ENCODE measurements around the gene PTPRN2. TPM values are rescaled to one million over a fixed set of nuclear protein-coding genes. Genes with fewer than 3 reads are reported as not detected.
"Not testable (repeated sequence)": the region's sequence is repeated elsewhere in the genome, so short reads cannot be mapped to it uniquely, and the experiment has no call there.

Gene PTPRN2
- total RNA-seq, 1 experiment from 2014 or later = 1.7 TPM

DNA sequence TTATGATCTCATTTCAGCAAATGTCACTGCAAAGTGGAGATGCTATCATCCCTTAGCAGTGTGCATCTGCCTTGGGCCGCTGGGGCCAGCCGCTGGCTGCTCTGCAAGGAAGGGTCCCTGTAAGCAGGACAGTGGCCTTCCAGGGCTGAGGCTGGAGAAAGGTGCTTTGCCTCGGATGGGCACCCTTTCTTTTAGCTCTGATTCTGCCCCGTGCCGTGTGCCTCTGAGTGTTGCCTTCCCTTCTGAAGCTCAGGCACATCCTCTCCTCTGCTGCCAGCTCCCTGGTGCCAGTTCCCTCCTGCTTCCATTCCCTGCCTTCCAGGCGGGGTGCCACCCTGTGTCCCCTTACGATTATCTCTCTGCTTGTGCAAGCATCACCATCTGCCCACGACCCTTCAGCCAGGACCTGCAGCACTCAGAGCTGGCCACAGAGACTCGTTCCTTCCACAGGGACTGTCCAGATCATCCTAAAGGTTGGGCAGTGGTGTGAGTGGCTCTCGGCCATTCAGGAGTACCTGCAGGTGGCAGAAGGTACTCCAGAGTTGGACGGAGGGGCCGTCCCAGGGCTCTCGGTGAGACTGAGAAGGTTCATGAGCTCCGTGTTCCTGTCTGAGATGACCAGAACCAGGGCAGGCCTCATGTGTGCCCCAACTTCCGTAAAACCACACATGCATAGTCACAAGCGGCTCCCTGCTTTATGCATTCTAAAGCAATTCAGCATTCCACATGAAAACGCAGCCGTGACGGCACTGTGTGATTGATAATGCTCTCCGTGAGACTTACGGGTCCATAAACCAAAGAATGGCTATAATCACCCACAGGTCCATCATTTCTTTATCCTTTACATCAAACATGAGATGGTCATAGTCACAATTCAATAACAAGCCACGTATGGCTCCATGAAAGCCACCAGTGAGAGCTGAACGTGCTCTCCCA is 879.4 kb downstream of the PTPRN2 start:
- H3K36me3 ChIP-seq (ENCODE audit: insufficient read depth, low read length) = no peaks in the 10 kb centered on the region
- no peak for DNase-seq
- H3K4me3 ChIP-seq (ENCODE audit: low read length) = no peak overlapping the region
- H3K9ac ChIP-seq (ENCODE audit: low read length) = no peak overlapping the region
- H3K79me2 ChIP-seq (ENCODE audit: low read length) = no peaks in the 10 kb centered on the region
- no peak overlapping the region for H3K4me2 ChIP-seq (ENCODE audit: low read depth, low read length, poor library complexity, severe bottlenecking)
- no peak overlapping the region for H2AFZ ChIP-seq (ENCODE audit: low read length)
- no peaks in the 10 kb centered on the region for H3K9me2 ChIP-seq (replicated peaks; ENCODE audit: insufficient read depth, low read length)
- no peaks in the 10 kb centered on the region for H3K9me3 ChIP-seq (ENCODE audit: low read length)
- no peaks in the 10 kb centered on the region for H3K27me3 ChIP-seq (ENCODE audit: low read length)
- H3K4me1 ChIP-seq (ENCODE audit: low read length) = no peaks in the 10 kb centered on the region
- H3K27ac ChIP-seq (ENCODE audit: low read length) = no peak overlapping the region
- H4K20me1 ChIP-seq (ENCODE audit: insufficient read depth, low read depth, low read length) = no peaks in the 10 kb centered on the region

DNA sequence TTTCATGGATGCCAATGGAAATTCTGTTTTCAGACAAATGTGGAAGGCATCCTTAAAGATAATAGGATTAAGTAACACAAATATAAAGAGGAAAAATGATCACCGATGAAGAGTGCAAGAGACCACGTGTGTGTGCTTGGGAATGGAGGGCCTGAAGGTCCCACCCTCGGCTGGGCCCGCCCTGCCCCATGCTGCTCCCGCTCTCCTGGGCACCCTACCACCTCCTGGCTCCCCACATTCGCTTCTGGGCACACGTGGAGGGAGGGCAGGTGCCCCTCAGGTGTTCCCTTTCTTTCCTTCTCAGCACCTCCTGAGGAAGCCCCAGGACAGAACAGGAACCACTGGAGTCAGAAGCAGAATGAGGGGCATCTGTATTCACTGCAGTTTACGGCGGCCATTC is 883.3 kb downstream of the PTPRN2 start:
- Histone ChIP-seq H3K27me3 (ENCODE audit: low read length) (no peaks in the 10 kb centered on the region), H2AFZ (ENCODE audit: low read length) (no peak overlapping the region), H3K9me2 (replicated peaks; ENCODE audit: insufficient read depth, low read length) (no peaks in the 10 kb centered on the region), H4K20me1 (ENCODE audit: insufficient read depth, low read depth, low read length) (no peaks in the 10 kb centered on the region), H3K9me3 (ENCODE audit: low read length) (no peaks in the 10 kb centered on the region), H3K9ac (ENCODE audit: low read length) (no peak overlapping the region), H3K36me3 (ENCODE audit: insufficient read depth, low read length) (no peaks in the 10 kb centered on the region), H3K4me2 (ENCODE audit: low read depth, low read length, poor library complexity, severe bottlenecking) (no peak overlapping the region), H3K27ac (ENCODE audit: low read length) (no peak overlapping the region), H3K79me2 (ENCODE audit: low read length) (no peaks in the 10 kb centered on the region), H3K4me1 (ENCODE audit: low read length) (no peaks in the 10 kb centered on the region), H3K4me3 (ENCODE audit: low read length) (no peak overlapping the region)
- no peak for DNase-seq

DNA sequence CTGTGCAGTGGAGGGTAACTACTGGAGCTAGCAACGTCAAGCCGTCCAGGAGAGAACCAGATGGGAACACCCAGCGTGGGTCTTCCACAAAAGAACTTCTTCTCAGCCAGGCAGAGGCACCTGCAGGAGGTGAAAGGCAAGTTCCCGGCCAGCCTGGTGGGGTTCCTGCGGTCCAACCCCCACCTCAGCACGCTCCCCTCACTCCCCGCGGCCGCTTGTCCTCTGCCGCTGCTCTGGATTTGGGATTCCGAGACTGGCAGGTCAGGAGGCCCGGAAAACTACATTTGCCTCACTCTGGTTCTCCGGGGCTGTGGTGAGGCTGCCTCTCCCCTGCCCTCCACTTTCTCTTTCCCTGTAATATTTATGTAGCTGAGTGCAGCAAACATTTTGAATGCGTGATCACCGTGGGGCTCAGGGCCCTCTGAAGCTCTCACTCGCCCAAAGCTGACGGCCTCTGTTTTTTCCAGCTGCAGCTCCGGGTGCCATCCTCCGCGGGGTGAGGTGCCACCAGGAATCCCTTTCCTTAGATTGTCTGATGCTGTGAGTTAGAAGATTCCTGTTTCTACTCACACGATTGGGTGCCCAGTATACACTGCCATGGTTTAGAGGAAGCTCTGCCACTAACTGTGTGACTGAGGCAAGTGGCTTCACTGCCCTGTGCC is 884.0 kb downstream of the PTPRN2 start:
- H3K79me2 ChIP-seq (ENCODE audit: low read length) = no peaks in the 10 kb centered on the region
- no peaks in the 10 kb centered on the region for H3K9me3 ChIP-seq (ENCODE audit: low read length)
- H3K36me3 ChIP-seq (ENCODE audit: insufficient read depth, low read length) = no peaks in the 10 kb centered on the region
- no peak overlapping the region for H3K4me3 ChIP-seq (ENCODE audit: low read length)
- no peaks in the 10 kb centered on the region for H3K27me3 ChIP-seq (ENCODE audit: low read length)
- no peak overlapping the region for H3K9ac ChIP-seq (ENCODE audit: low read length)
- no peak overlapping the region for H3K4me2 ChIP-seq (ENCODE audit: low read depth, low read length, poor library complexity, severe bottlenecking)
- no peak overlapping the region for H2AFZ ChIP-seq (ENCODE audit: low read length)
- no peak overlapping the region for H3K27ac ChIP-seq (ENCODE audit: low read length)
- H3K9me2 ChIP-seq (replicated peaks; ENCODE audit: insufficient read depth, low read length) = no peaks in the 10 kb centered on the region
- H3K4me1 ChIP-seq (ENCODE audit: low read length) = no peaks in the 10 kb centered on the region
- H4K20me1 ChIP-seq (ENCODE audit: insufficient read depth, low read depth, low read length) = no peaks in the 10 kb centered on the region
- DNase-seq = no peak

DNA sequence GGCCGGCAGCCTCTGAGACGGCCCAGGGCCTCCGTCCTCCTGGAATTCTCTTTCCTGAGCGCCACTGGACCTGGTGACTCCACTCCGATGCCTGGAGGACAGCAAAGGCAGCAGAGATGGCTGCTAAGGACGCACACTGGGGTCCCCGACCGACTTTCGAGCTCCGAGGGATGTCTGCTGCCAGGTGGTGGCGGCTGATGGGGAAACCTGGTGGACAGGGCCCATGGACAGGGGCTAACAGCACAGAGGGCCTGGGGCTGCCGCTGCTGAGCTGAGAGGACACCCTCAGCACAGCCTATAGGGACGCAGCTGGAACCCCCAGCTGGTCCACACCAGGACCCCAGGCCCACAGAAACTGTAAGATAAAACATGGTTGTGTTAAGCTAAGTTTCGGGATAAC is 884.5 kb downstream of the PTPRN2 start:
- Histone ChIP-seq H3K4me3 (ENCODE audit: low read length) (no peak overlapping the region), H3K4me1 (ENCODE audit: low read length) (no peaks in the 10 kb centered on the region), H3K9ac (ENCODE audit: low read length) (no peak overlapping the region), H2AFZ (ENCODE audit: low read length) (no peak overlapping the region), H3K27me3 (ENCODE audit: low read length) (no peaks in the 10 kb centered on the region), H3K79me2 (ENCODE audit: low read length) (no peaks in the 10 kb centered on the region), H3K4me2 (ENCODE audit: low read depth, low read length, poor library complexity, severe bottlenecking) (no peak overlapping the region), H3K9me3 (ENCODE audit: low read length) (no peaks in the 10 kb centered on the region), H3K27ac (ENCODE audit: low read length) (no peak overlapping the region), H3K36me3 (ENCODE audit: insufficient read depth, low read length) (no peaks in the 10 kb centered on the region), H3K9me2 (replicated peaks; ENCODE audit: insufficient read depth, low read length) (no peaks in the 10 kb centered on the region), H4K20me1 (ENCODE audit: insufficient read depth, low read depth, low read length) (no peaks in the 10 kb centered on the region)
- DNase-seq = no peak

DNA sequence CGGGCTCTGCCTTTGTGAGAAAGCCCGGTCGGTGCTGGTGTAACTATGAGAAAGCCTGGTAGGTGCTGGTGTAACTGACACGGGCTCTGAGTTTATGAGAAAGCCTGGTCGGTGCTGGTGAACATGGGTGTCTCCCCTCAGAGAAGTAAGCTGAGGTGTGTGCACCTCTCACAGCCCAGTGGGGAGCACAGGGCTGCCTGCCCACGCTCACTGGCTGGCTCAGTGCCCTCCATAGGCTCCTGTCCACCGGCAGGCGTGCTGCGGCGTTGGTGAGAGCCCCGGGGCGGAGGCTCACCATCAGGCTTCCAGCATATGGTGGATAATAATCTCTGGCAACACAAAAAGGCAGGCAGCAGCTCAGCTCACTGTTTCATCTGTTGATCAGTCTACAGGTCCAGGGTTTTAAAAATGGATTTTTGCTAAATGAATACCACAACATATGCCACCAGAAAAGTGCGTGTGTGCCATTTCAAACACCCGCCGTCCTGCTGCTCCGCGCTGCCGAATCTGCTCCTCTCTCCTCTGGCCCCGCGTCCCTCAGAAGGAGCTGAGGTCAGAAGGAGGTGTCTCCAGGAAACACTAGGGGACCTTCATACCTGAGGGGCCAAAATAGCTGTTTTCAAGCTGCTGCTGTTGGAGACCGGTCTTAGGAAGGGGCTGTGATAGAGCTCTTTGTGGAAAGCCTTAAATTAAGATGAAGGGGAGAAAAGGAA is 885.2 kb downstream of the PTPRN2 start:
- H3K4me1 ChIP-seq (ENCODE audit: low read length) = no peaks in the 10 kb centered on the region
- no peaks in the 10 kb centered on the region for H3K79me2 ChIP-seq (ENCODE audit: low read length)
- no peaks in the 10 kb centered on the region for H4K20me1 ChIP-seq (ENCODE audit: insufficient read depth, low read depth, low read length)
- no peak overlapping the region for H3K9ac ChIP-seq (ENCODE audit: low read length)
- H3K9me3 ChIP-seq (ENCODE audit: low read length) = no peaks in the 10 kb centered on the region
- no peaks in the 10 kb centered on the region for H3K36me3 ChIP-seq (ENCODE audit: insufficient read depth, low read length)
- H3K27ac ChIP-seq (ENCODE audit: low read length) = no peak overlapping the region
- no peak overlapping the region for H3K4me2 ChIP-seq (ENCODE audit: low read depth, low read length, poor library complexity, severe bottlenecking)
- no peak for DNase-seq
- H3K4me3 ChIP-seq (ENCODE audit: low read length) = no peak overlapping the region
- H3K9me2 ChIP-seq (replicated peaks; ENCODE audit: insufficient read depth, low read length) = no peaks in the 10 kb centered on the region
- H2AFZ ChIP-seq (ENCODE audit: low read length) = no peak overlapping the region
- H3K27me3 ChIP-seq (ENCODE audit: low read length) = no peaks in the 10 kb centered on the region

DNA sequence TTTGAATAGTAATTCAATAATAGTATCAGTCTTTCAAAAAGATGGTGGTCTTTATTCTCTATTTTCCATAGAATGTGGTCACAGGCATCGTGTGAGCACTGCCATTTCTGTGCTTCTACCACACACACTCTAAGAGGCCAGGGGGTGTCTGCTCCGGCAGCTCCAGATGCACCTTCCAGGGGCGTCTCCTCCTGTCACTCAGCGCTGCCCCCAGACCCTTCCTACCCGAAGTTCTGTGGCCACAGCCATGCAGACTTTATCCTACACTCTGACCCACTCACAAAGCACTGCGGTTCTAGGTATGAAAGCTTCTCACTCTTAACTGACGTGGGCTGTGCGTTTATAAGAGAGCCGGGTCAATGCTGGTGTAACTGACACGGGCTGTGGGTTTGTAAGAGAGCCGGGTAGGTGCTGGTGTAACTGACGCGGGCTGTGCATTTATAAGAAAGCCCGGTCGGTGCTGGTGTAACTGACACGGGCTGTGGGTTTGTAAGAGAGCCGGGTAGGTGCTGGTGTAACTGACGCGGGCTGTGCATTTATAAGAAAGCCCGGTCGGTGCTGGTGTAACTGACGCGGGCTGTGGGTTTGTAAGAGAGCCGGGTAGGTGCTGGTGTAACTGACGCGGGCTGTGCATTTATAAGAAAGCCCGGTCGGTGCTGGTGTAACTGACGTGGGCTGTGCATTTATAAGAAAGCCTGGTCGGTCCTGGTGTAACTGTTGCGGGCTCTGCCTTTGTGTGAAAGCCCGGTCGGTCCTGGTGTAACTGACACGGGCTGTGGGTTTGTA is 886.0 kb downstream of the PTPRN2 start:
- H3K27ac ChIP-seq (ENCODE audit: low read length); H3K4me3 ChIP-seq (ENCODE audit: low read length); H2AFZ ChIP-seq (ENCODE audit: low read length); H3K79me2 ChIP-seq (ENCODE audit: low read length); H3K36me3 ChIP-seq (ENCODE audit: insufficient read depth, low read length); H3K9me3 ChIP-seq (ENCODE audit: low read length); H4K20me1 ChIP-seq (ENCODE audit: insufficient read depth, low read depth, low read length); H3K4me2 ChIP-seq (ENCODE audit: low read depth, low read length, poor library complexity, severe bottlenecking); H3K4me1 ChIP-seq (ENCODE audit: low read length); H3K9ac ChIP-seq (ENCODE audit: low read length); DNase-seq; H3K27me3 ChIP-seq (ENCODE audit: low read length); H3K9me2 ChIP-seq (replicated peaks; ENCODE audit: insufficient read depth, low read length): not testable (repeated sequence)

DNA sequence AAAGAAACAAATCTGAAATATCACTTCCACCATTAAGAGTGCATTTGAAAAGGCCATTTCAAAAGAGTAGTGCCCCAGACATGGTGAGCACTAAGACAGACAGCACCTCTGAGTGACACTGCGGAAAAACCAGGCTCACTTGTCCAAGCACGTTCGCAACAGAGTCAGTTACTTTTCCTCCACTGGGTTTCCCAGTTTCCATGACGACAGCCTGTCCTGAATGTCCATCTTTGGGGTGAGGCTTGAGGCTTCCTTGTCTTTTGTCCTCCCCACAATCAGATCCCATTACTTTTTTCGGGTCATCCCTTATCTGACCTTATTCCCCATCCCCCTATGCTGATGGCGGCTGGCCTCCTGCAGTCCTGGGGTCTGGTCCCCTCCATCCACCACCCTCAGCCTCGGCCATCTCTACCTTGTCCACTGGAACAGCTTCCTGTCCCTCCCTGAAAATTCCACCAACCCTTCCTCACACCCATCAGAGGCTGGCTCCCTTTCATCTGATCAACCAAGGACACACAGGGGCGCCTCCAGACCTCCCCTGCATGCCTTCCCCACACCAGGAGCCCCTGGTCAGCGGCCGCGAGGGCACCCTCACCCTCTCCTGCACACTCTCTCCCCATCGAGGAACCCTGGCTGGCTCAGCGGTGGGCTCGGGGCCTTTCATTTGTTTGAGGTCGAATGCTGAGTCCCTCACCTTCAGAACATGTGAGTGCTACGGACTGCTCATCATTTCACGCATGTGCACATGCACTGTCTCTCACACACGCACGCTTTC is 887.2 kb downstream of the PTPRN2 start:
- no peak overlapping the region for H3K4me3 ChIP-seq (ENCODE audit: low read length)
- no peaks in the 10 kb centered on the region for H3K79me2 ChIP-seq (ENCODE audit: low read length)
- no peak overlapping the region for H3K4me2 ChIP-seq (ENCODE audit: low read depth, low read length, poor library complexity, severe bottlenecking)
- H3K4me1 ChIP-seq (ENCODE audit: low read length) = no peaks in the 10 kb centered on the region
- no peaks in the 10 kb centered on the region for H3K36me3 ChIP-seq (ENCODE audit: insufficient read depth, low read length)
- H3K9me3 ChIP-seq (ENCODE audit: low read length) = no peaks in the 10 kb centered on the region
- no peak overlapping the region for H2AFZ ChIP-seq (ENCODE audit: low read length)
- no peak overlapping the region for H3K27ac ChIP-seq (ENCODE audit: low read length)
- H3K9me2 ChIP-seq (replicated peaks; ENCODE audit: insufficient read depth, low read length) = no peaks in the 10 kb centered on the region
- H4K20me1 ChIP-seq (ENCODE audit: insufficient read depth, low read depth, low read length) = no peaks in the 10 kb centered on the region
- H3K27me3 ChIP-seq (ENCODE audit: low read length) = no peaks in the 10 kb centered on the region
- no peak overlapping the region for H3K9ac ChIP-seq (ENCODE audit: low read length)
- no peak for DNase-seq
